Kasumi-1 (cell line): Measurements from ENCODE around the gene UCN3.
A peak's percentile ranks its signal among the peaks of the same experiment; 100 is the strongest.
"Not testable (repeated sequence)": the region's sequence is repeated elsewhere in the genome, so short reads cannot be mapped to it uniquely, and the experiment has no call there.

Source experiments
- DNase-seq, 2 experiments: peaks; one replicate each; lab custom pipeline; 2025; lab: John Stamatoyannopoulos, UW

The UCN3 gene

DNA sequence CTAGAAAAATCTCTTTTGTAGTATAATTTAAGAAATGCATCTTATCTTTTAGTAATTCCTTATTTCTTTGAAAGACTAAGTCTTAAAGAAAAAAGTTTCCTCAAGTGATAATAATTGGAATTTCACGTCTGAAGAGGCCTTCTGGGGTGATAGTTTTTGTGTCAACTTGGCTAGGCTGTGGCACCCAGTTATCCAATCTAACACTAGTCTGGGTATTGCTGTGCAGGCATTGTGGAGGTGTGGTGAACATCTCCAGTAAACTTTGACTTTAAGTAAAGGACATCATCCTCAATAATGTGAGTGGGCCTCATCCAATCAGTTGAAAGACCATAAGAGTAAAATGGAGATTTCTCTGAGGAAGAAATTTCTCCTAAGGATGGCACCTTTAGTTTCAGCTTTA lies 42.2 kb downstream of the UCN3 start:
- DNase-seq = no peak

DNA sequence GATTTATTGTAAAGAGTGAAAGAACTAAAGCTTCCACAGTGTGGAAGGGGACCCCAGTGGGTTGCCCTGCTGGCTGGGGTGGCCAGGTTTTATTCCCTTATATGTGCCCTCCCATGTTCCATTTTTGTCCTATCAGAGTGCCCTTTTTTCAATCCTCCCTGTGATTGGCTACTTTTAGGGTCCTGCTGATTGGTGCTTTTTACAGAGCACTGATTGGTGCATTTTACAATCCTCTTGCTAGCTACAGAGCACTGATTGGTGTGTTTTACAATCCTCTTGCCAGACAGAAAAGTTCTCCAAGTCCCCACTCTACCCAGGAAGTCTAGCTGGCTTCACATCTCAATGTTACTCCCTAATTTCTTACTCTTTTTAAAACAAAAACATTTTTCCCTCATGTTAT lies 46.0 kb downstream of the UCN3 start:
- DNase-seq = not testable (repeated sequence)

DNA sequence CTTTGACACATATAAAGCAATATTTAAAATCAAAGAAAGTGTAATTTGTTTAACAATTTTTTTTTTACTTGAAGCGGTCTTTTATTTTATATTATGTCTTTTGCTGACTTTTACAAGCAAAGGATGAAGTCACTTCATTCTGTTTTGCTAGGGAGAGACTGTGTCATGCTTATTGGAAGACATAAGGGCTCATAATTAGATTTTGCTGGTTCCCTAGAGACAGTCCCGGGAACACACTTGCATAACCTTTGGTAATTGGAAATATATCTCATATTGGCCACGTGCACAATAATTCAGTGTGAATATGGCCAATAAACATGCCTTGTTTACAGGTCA lies 47.1 kb downstream of the UCN3 start:
- peak in 1 of 2 experiments; percentile 37 for DNase-seq

DNA sequence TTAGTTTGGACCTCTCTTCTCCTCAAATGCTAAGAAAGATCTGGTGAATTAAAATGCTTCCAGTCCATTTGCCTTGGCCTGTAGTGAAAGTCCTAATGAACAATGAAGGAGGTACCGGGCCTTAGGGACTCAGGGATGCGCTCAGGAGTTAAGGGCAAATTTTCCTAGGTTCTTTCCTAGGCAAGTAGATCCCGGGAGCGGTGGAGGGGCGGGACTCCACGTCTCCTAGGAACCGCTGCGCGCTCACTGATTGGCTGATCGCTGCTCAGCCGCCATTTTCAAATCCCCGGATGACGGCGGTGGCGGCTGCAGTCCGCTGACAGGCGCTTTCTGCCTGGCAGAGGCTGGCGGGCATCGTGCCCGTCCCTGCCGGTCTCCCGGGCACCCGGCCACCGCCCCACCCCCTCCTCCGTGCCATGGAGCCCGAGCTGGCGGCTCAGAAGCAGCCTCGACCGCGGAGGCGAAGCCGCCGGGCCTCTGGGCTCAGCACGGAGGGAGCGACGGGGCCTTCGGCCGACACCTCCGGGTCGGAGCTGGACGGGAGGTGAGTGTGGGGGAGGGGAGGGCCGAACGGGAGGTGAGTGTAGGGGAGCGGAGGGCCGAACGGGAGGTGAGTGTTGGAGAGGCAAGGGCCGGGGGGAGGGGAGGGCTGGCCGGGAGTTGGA lies 47.6 kb downstream of the UCN3 start, which contains the start of gene NET1:
TSS of gene NET1 (plus strand) at position 281 of the 665 bp plus-strand sequence. CDS start at position 417, 136 bp downstream.
- peak; percentile 93 to 94 for DNase-seq

DNA sequence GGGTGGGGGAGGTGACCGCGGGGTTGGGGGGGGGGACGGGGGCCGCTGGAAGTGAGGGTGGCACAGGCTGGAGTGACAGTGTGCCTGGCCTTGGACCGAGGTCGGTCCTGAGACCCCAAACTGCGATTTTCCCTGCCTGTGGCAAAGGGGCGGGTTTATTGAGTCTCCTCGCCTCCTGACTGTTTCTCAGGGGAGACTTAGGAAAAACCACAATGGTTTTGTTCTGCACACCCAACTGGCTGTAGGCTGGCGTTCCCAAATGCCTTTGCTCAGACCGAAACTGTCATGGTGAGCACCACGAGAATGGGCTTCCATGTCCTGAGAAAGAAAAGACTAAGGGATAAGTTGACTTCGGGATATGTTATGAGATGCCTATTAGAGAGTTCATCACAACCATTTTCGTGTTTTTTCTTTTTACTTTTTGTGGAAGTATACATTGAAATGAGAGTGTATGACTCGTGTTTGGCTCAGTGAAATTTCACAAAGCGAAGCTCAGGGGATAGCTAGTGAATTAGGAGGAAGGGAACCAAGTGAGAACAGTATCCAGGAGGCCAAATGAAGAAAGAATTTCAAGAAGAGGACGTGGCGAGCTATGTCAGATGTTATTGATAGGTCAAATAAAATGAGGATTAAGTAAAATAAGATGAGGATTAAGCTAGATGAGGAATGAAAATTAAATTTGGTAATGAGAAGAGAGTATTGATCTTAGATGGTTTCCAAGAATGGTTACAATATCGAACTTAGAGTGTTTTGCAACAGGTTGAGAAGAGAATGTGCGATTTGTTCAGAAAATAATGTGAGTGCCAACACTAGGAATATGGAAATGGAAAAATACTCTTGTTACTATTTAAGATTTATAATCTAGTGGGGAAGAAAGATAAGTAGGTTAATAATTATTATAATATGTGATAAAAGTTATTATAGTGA lies 48.5 kb downstream of the UCN3 start:
- peak; percentile 65 to 69 for DNase-seq

DNA sequence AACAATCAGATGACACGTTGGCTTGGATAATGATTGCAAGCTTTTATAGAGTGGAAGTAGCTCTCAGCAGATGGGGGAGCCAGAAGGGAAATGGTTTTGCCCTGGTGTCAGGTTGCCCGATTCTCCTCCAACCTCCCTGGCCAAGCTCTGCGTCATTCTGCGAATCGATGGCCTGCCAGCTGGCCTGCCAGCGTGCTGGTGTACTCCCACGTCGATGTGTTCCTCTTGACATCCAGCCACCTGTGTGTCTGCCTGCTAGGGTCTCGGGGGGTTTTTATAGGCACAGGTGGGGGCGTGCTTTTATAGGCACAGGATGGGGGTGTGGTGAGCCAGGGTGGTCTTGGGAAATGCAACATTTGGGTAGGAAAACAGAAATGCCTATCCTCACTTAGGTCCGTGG lies 52.2 kb downstream of the UCN3 start:
- peak; percentile 94 for DNase-seq

DNA sequence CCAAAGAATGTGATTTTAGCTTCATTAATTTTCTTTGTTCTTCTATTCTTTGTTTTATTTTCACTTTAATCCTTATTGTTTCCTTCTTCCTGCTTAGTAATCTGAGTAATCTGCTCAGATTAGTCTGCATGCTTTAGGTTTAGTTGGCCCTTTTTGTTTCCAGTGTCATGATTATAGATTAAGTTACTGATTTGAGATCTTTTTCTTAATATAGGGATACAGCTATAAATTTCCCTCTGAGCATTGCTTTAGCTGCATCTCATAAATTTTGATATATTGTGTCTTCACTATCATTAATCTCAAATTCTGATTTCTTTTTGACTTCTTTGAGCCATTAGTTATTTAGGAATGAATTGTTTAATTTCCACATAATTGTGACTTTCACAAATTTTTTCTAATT lies 53.8 kb downstream of the UCN3 start:
- no peak for DNase-seq

DNA sequence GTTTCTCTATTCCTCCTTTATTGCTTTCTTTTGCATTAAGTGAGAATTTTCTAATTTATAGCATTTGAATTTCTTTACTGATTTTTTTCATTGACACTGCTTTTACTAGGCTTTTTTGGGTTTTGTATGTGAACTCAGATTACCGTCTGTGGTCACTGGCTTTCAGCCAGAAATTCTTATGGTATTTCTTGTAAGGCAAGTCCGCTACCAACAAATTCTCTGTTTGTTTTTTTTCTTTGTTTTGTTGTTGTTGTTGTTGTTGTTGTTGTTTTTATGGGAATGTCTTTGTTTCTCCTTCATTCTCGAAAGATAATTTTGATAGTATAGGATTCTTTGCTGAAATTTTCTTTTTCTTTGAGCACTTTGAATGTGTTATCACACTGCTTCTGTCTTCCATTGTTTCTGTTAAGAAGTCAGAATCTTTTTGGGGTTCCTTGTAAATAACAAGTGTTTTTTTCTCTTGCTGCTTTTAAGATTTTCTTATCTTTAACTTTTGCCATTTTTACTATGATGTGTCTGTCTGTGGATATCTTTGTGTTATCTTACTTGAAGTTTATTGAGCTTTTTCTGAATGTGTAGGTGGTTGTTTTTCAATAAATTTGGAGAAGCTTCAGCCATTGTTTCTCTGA lies 54.8 kb downstream of the UCN3 start:
- no peak for DNase-seq

DNA sequence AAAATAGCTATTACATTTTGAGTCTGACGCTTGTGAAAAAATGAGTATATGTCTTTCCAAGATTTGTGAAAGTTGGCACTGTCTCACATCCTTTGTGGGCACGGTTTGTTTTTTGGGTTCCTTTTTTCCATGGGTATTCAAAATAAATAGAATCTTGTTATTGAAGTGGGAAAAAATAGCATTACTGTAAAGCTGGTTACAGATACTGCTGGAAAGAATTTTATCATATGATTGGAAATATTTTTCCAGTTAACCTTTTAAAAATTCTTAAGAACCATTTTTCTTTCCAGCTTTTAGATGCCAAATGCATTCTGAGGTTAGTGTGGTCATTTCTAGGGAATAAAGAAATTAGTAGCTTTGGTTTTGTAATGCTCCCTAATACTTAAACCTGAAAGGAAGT lies 59.0 kb downstream of the UCN3 start:
- DNase-seq = no peak
